Mesenchymal stem cell (in vitro differentiated cells and primary cell): ENCODE data around the gene PTPRN2.

Experiments
- DNase-seq: peaks from one replicate; pipeline ENCODE4 v3.0.0-alpha.2; 2013
- H2AFZ ChIP-seq: one replicate; pipeline ENCODE4 v1.6.1; 2013; ENCODE audit warnings: low read depth, mild to moderate bottlenecking, control low read depth, inconsistent platforms, low read length, moderate library complexity
- H2AK5ac ChIP-seq: 2 replicates; pipeline ENCODE4 v1.6.1; 2013; ENCODE audit warnings: low read length, moderate library complexity, mild to moderate bottlenecking, inconsistent platforms; ENCODE audit not compliant: severe bottlenecking
- H2BK120ac ChIP-seq: one replicate; pipeline ENCODE4 v1.6.1; 2013; ENCODE audit warnings: low read depth, mild to moderate bottlenecking, inconsistent platforms, low read length, moderate library complexity
- H2BK12ac ChIP-seq, 2 experiments: one replicate each; pipeline ENCODE4 v1.6.1; 2013; ENCODE audit warnings: inconsistent platforms in 2 of 2, low read length in 2 of 2, mild to moderate bottlenecking in 2 of 2, moderate library complexity in 2 of 2, control low read depth in 1 of 2
- H2BK15ac ChIP-seq: one replicate; pipeline ENCODE4 v1.6.1; 2013; ENCODE audit warnings: mild to moderate bottlenecking, low read depth, inconsistent platforms; ENCODE audit not compliant: poor library complexity, severe bottlenecking
- H2BK5ac ChIP-seq: 2 replicates; pipeline ENCODE4 v1.6.1; 2013; ENCODE audit warnings: low read depth, mild to moderate bottlenecking, low read length, control low read depth, inconsistent platforms; ENCODE audit not compliant: poor library complexity, severe bottlenecking
- H3K14ac ChIP-seq, 2 experiments: one replicate each; pipeline ENCODE4 v1.6.1; 2013; ENCODE audit warnings: inconsistent platforms in 2 of 2, low read length in 2 of 2, control low read depth in 1 of 2, mild to moderate bottlenecking in 1 of 2, moderate library complexity in 1 of 2
- H3K18ac ChIP-seq, 2 experiments: one replicate each; pipeline ENCODE4 v1.6.1; 2013; ENCODE audit warnings: inconsistent platforms in 2 of 2, low read length in 2 of 2, control low read depth in 1 of 2, low read depth in 1 of 2, mild to moderate bottlenecking in 1 of 2
- H3K23ac ChIP-seq, 2 experiments: one replicate each; pipeline ENCODE4 v1.6.1; 2013; ENCODE audit warnings: inconsistent platforms in 2 of 2, low read length in 2 of 2, mild to moderate bottlenecking in 2 of 2, moderate library complexity in 2 of 2, control low read depth in 1 of 2
- H3K27ac ChIP-seq: 2 replicates; pipeline ENCODE4 v1.5.1; 2013; ENCODE audit warnings: mild to moderate bottlenecking, moderate library complexity, low read length, control low read depth, inconsistent platforms; ENCODE audit not compliant: poor library complexity, severe bottlenecking
- H3K27me3 ChIP-seq, 2 experiments: 2 replicates each; pipeline versions ENCODE4 v1.6.1 to v1.7.0; 2013; ENCODE audit warnings: low read length in 2 of 2, mild to moderate bottlenecking in 2 of 2, moderate library complexity in 2 of 2, control low read depth in 1 of 2, inconsistent platforms in 1 of 2; ENCODE audit not compliant: control insufficient read depth in 1 of 2, insufficient read depth in 1 of 2
- H3K36me3 ChIP-seq, 2 experiments: 2 replicates each; pipeline versions ENCODE4 v1.6.1 to v1.7.0; 2013; ENCODE audit warnings: low read length in 2 of 2, control low read depth in 1 of 2, inconsistent platforms in 1 of 2, low read depth in 1 of 2, mild to moderate bottlenecking in 1 of 2; ENCODE audit not compliant: insufficient read depth in 2 of 2, control insufficient read depth in 1 of 2
- H3K4ac ChIP-seq, 2 experiments: one replicate each; pipeline ENCODE4 v1.6.1; 2013; ENCODE audit warnings: inconsistent platforms in 2 of 2, low read length in 2 of 2, mild to moderate bottlenecking in 2 of 2, moderate library complexity in 2 of 2, control low read depth in 1 of 2, low read depth in 1 of 2
- H3K4me1 ChIP-seq: 2 replicates; pipeline ENCODE4 v1.6.1; 2013; ENCODE audit warnings: low read depth, low read length, control low read depth; ENCODE audit not compliant: control insufficient read depth, insufficient read depth
- H3K4me2 ChIP-seq: 2 replicates; pipeline ENCODE4 v1.6.1; 2013; ENCODE audit warnings: low read length, mild to moderate bottlenecking, inconsistent platforms; ENCODE audit not compliant: poor library complexity, severe bottlenecking
- H3K4me3 ChIP-seq, 2 experiments: 2 replicates each; pipeline versions ENCODE4 v1.5.1 to v1.7.0; 2013; ENCODE audit warnings: low read length in 2 of 2, mild to moderate bottlenecking in 2 of 2, control low read depth in 1 of 2, low read depth in 1 of 2; ENCODE audit not compliant: insufficient read depth in 1 of 2
- H3K79me1 ChIP-seq: replicated peaks from 2 replicates; pipeline ENCODE4 v1.6.1; 2013; ENCODE audit warnings: mild to moderate bottlenecking, control low read depth, low read length, inconsistent platforms; ENCODE audit not compliant: poor library complexity, severe bottlenecking
- H3K9ac ChIP-seq: 2 replicates; pipeline ENCODE4 v1.7.0; 2013; ENCODE audit warnings: mild to moderate bottlenecking, low read length, moderate library complexity
- H3K9me3 ChIP-seq: 2 replicates; pipeline ENCODE4 v1.7.0; 2013; ENCODE audit warnings: mild to moderate bottlenecking, low read length; ENCODE audit not compliant: control insufficient read depth
- H4K8ac ChIP-seq: one replicate; pipeline ENCODE4 v1.6.1; 2013; ENCODE audit warnings: inconsistent platforms, mild to moderate bottlenecking, low read length, moderate library complexity
- H4K91ac ChIP-seq: one replicate; pipeline ENCODE4 v1.6.1; 2013; ENCODE audit warnings: mild to moderate bottlenecking, low read length, inconsistent platforms
- WGBS: methylation state at CpG from one replicate; pipeline ENCODE4 v1.1.7; 2013; ENCODE audit warnings: mixed read lengths; 5-methylcytosine and 5-hydroxymethylcytosine counted together

Gene PTPRN2

GRCh38 chr7:157619753-157620525 is 967.7 kb downstream of the PTPRN2 start:
- no peak overlapping the region for H3K18ac ChIP-seq
- no peak overlapping the region for H2BK12ac ChIP-seq
- H3K4ac ChIP-seq = no peak overlapping the region
- H3K23ac ChIP-seq = no peak overlapping the region
- DNase-seq = no peak
- no peak overlapping the region for H4K8ac ChIP-seq
- H3K9ac ChIP-seq = no peak overlapping the region
- no peak overlapping the region for H2BK120ac ChIP-seq
- H2AFZ ChIP-seq = no peak overlapping the region
- H3K27ac ChIP-seq = no peak overlapping the region
- no peaks in the 10 kb centered on the region for H3K79me1 ChIP-seq
- no peak overlapping the region for H2BK15ac ChIP-seq
- H3K14ac ChIP-seq = no peak overlapping the region
- no peak overlapping the region for H4K91ac ChIP-seq
- WGBS = 86% methylated on average over 26 of the region's 26 CpGs
- H3K9me3 ChIP-seq = no peaks in the 10 kb centered on the region
- no peak overlapping the region for H3K4me2 ChIP-seq
- no peaks in the 10 kb centered on the region for H3K36me3 ChIP-seq
- no peak overlapping the region for H2AK5ac ChIP-seq
- no peaks in the 10 kb centered on the region for H3K27me3 ChIP-seq
- peaks cover 1% of the 10 kb centered on the region for H3K4me1 ChIP-seq
- H3K4me3 ChIP-seq = no peak overlapping the region
- no peak overlapping the region for H2BK5ac ChIP-seq

- H2BK12ac ChIP-seq = no peak overlapping the region
- H2BK120ac ChIP-seq = no peak overlapping the region
- H3K14ac ChIP-seq = no peak overlapping the region
- no peak overlapping the region for H3K4me2 ChIP-seq
- no peak overlapping the region for H3K4me3 ChIP-seq
- H3K4ac ChIP-seq = no peak overlapping the region
- peaks cover 0 to 7% of the 10 kb centered on the region in 2 experiments for H3K27me3 ChIP-seq
- no peak overlapping the region for H2BK5ac ChIP-seq
- no peak for DNase-seq
- H3K9ac ChIP-seq = no peak overlapping the region
- H2BK15ac ChIP-seq = no peak overlapping the region
- H3K4me1 ChIP-seq = peaks cover 1% of the 10 kb centered on the region
- no peak overlapping the region for H4K8ac ChIP-seq
- no peaks in the 10 kb centered on the region for H3K79me1 ChIP-seq
- H3K27ac ChIP-seq = no peak overlapping the region
- no peak overlapping the region for H2AFZ ChIP-seq
- no peak overlapping the region for H2AK5ac ChIP-seq
- no peak overlapping the region for H3K23ac ChIP-seq
- H3K18ac ChIP-seq = no peak overlapping the region
- H4K91ac ChIP-seq = no peak overlapping the region
- H3K9me3 ChIP-seq = no peaks in the 10 kb centered on the region
- 79% methylated on average over 17 of the region's 21 CpGs for WGBS
- no peaks in the 10 kb centered on the region for H3K36me3 ChIP-seq
Measured at GRCh38 chr7:157618823-157619606, 968.6 kb downstream of the PTPRN2 start.

- peaks cover 0 to 15% of the 10 kb centered on the region in 2 experiments for H3K27me3 ChIP-seq
- H3K23ac ChIP-seq = no peak overlapping the region
- H3K4ac ChIP-seq = no peak overlapping the region
- no peak overlapping the region for H2BK12ac ChIP-seq
- H3K9me3 ChIP-seq = no peaks in the 10 kb centered on the region
- no peak overlapping the region for H3K9ac ChIP-seq
- H3K36me3 ChIP-seq = no peaks in the 10 kb centered on the region
- 92% methylated on average over 26 of the region's 26 CpGs for WGBS
- H2BK120ac ChIP-seq = no peak overlapping the region
- H3K4me3 ChIP-seq = no peak overlapping the region
- no peak overlapping the region for H4K91ac ChIP-seq
- no peak overlapping the region for H2BK15ac ChIP-seq
- no peak overlapping the region for H2AFZ ChIP-seq
- no peak overlapping the region for H3K18ac ChIP-seq
- no peak overlapping the region for H4K8ac ChIP-seq
- DNase-seq = no peak
- no peaks in the 10 kb centered on the region for H3K79me1 ChIP-seq
- no peak overlapping the region for H2BK5ac ChIP-seq
- peaks cover 1% of the 10 kb centered on the region for H3K4me1 ChIP-seq
- no peak overlapping the region for H3K27ac ChIP-seq
- H3K14ac ChIP-seq = no peak overlapping the region
- H3K4me2 ChIP-seq = no peak overlapping the region
- no peak overlapping the region for H2AK5ac ChIP-seq
Measured at GRCh38 chr7:157618091-157618726, 969.4 kb downstream of the PTPRN2 start.

- 89% methylated on average over 16 of the region's 19 CpGs for WGBS
- H2AFZ ChIP-seq = no peak overlapping the region
- H2BK12ac ChIP-seq = no peak overlapping the region
- H3K27me3 ChIP-seq = peaks cover 0 to 20% of the 10 kb centered on the region in 2 experiments
- H3K4ac ChIP-seq = no peak overlapping the region
- no peak overlapping the region for H3K23ac ChIP-seq
- H3K4me3 ChIP-seq = no peak overlapping the region
- no peaks in the 10 kb centered on the region for H3K79me1 ChIP-seq
- H3K9ac ChIP-seq = no peak overlapping the region
- H2BK15ac ChIP-seq = no peak overlapping the region
- H3K36me3 ChIP-seq = no peaks in the 10 kb centered on the region
- DNase-seq = no peak
- no peak overlapping the region for H3K4me2 ChIP-seq
- no peak overlapping the region for H3K14ac ChIP-seq
- no peak overlapping the region for H3K27ac ChIP-seq
- peaks cover 1% of the 10 kb centered on the region for H3K4me1 ChIP-seq
- H2BK120ac ChIP-seq = no peak overlapping the region
- no peak overlapping the region for H4K91ac ChIP-seq
- no peak overlapping the region for H2AK5ac ChIP-seq
- H3K18ac ChIP-seq = no peak overlapping the region
- H4K8ac ChIP-seq = no peak overlapping the region
- no peak overlapping the region for H2BK5ac ChIP-seq
- H3K9me3 ChIP-seq = no peaks in the 10 kb centered on the region
Measured at GRCh38 chr7:157617401-157617800, 970.2 kb downstream of the PTPRN2 start.
